Astrocyte (in vitro differentiated cells and primary cell): ENCODE results near the gene ELANE.

Source experiments
- EZH2 ChIP-seq: IDR thresholded peaks from 2 replicates; pipeline ENCODE4 v1.6.1; 2012; ENCODE audit warnings: mild to moderate bottlenecking, low read length, inconsistent platforms; ENCODE audit not compliant: insufficient read depth
- TF ChIP-seq, protein P1 (sequence below): IDR thresholded peaks from 2 replicates; pipeline ENCODE4 v1.5.1; 2011; ENCODE audit warnings: low read depth, mild to moderate bottlenecking, inconsistent platforms, low read length, moderate library complexity; ENCODE audit not compliant: insufficient read depth

DNA sequence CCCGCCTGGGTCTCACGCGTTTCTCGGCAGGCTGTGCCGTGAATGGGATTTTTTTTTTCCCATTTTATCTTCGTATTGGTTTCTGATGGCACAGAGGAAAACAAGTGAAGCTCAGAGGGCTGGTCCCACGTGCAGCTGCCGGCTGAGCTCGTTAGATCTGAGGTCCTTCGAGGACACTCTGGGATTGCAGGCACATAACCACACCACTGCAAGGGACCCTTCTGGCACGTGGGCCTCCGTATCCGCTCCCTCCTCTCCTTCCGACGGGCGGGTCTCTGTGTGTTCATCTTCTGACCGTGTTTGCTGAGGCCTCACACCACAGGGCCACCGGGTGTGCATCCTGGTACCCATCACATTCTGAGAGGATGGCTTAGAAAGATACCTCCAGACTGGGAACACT lies 24.0 kb downstream of the ELANE start:
- TF ChIP-seq, protein P1, sequence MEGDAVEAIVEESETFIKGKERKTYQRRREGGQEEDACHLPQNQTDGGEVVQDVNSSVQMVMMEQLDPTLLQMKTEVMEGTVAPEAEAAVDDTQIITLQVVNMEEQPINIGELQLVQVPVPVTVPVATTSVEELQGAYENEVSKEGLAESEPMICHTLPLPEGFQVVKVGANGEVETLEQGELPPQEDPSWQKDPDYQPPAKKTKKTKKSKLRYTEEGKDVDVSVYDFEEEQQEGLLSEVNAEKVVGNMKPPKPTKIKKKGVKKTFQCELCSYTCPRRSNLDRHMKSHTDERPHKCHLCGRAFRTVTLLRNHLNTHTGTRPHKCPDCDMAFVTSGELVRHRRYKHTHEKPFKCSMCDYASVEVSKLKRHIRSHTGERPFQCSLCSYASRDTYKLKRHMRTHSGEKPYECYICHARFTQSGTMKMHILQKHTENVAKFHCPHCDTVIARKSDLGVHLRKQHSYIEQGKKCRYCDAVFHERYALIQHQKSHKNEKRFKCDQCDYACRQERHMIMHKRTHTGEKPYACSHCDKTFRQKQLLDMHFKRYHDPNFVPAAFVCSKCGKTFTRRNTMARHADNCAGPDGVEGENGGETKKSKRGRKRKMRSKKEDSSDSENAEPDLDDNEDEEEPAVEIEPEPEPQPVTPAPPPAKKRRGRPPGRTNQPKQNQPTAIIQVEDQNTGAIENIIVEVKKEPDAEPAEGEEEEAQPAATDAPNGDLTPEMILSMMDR, result no peak
- TF ChIP-seq EZH2, result no peak
